Trophoblast cell (in vitro differentiated cells and primary cell): ENCODE data around the gene COL19A1.

ENCODE experiments used
- DNase-seq, 2 donors: peaks; one replicate each; pipeline ENCODE4 v3.0.0-alpha.2; 2016
- H2AFZ ChIP-seq: 2 replicates; pipeline ENCODE4 v1.6.1; 2013; ENCODE audit warnings: low read length, moderate library complexity, mild to moderate bottlenecking; ENCODE audit not compliant: insufficient read depth, poor library complexity
- H2AK5ac ChIP-seq: 2 replicates; pipeline ENCODE4 v1.6.1; 2013; ENCODE audit warnings: mild to moderate bottlenecking, low read length
- H2BK120ac ChIP-seq: 2 replicates; pipeline ENCODE4 v1.6.1; 2013; ENCODE audit warnings: low read length, mild to moderate bottlenecking, moderate library complexity; ENCODE audit not compliant: insufficient read depth, poor library complexity
- H2BK12ac ChIP-seq: 2 replicates; pipeline ENCODE4 v1.6.1; 2013; ENCODE audit warnings: mild to moderate bottlenecking, low read length, moderate library complexity
- H2BK5ac ChIP-seq: 2 replicates; pipeline ENCODE4 v1.6.1; 2013; ENCODE audit warnings: low read length, low read depth, moderate library complexity, mild to moderate bottlenecking; ENCODE audit not compliant: poor library complexity
- H3K14ac ChIP-seq: 2 replicates; pipeline ENCODE4 v1.6.1; 2013; ENCODE audit warnings: mild to moderate bottlenecking, low read length
- H3K18ac ChIP-seq: 2 replicates; pipeline ENCODE4 v1.6.1; 2013; ENCODE audit warnings: mild to moderate bottlenecking, low read length
- H3K23ac ChIP-seq: 2 replicates; pipeline ENCODE4 v1.6.1; 2013; ENCODE audit warnings: low read length
- H3K27ac ChIP-seq: 2 replicates; pipeline ENCODE4 v1.5.1; 2013; ENCODE audit warnings: low read depth, mild to moderate bottlenecking, inconsistent platforms, low read length, moderate library complexity
- H3K27me3 ChIP-seq: 2 replicates; pipeline ENCODE4 v1.6.1; 2013; ENCODE audit warnings: inconsistent platforms, mild to moderate bottlenecking, low read length, moderate library complexity; ENCODE audit not compliant: insufficient read depth
- H3K36me3 ChIP-seq, 2 experiments: 1 replicate in 1 of 2; 2 replicates in 1 of 2; pipeline ENCODE4 v1.6.1; 2013; ENCODE audit warnings: low read length in 2 of 2, mild to moderate bottlenecking in 2 of 2, moderate library complexity in 1 of 2; ENCODE audit not compliant: insufficient read depth in 2 of 2, control insufficient read depth in 1 of 2
- H3K4ac ChIP-seq: 2 replicates; pipeline ENCODE4 v1.6.1; 2013; ENCODE audit warnings: low read depth, mild to moderate bottlenecking, low read length, moderate library complexity
- H3K4me1 ChIP-seq, 2 experiments: 1 replicate in 1 of 2; 2 replicates in 1 of 2; pipeline ENCODE4 v1.6.1; 2013; ENCODE audit warnings: low read length in 2 of 2, mild to moderate bottlenecking in 2 of 2, moderate library complexity in 1 of 2; ENCODE audit not compliant: insufficient read depth in 2 of 2, control insufficient read depth in 1 of 2
- H3K4me2 ChIP-seq: 2 replicates; pipeline ENCODE4 v1.6.1; 2013; ENCODE audit warnings: inconsistent platforms, mild to moderate bottlenecking, low read length, moderate library complexity
- H3K4me3 ChIP-seq: 2 replicates; pipeline ENCODE4 v1.5.1; 2013; ENCODE audit warnings: mild to moderate bottlenecking, low read depth, low read length, inconsistent platforms
- H3K79me1 ChIP-seq: one replicate; pipeline ENCODE4 v1.6.1; 2013; ENCODE audit warnings: low read length
- H3K79me2 ChIP-seq: 2 replicates; pipeline ENCODE4 v1.6.1; 2013; ENCODE audit warnings: low read length, mild to moderate bottlenecking; ENCODE audit not compliant: control insufficient read depth, insufficient read depth, poor library complexity
- H3K9ac ChIP-seq: 2 replicates; pipeline ENCODE4 v1.6.1; 2013; ENCODE audit warnings: mild to moderate bottlenecking, low read length
- H3K9me3 ChIP-seq: 2 replicates; pipeline ENCODE4 v1.6.1; 2013; ENCODE audit warnings: low read depth, mild to moderate bottlenecking, control low read depth, inconsistent platforms, low read length; ENCODE audit not compliant: insufficient read depth
- H4K12ac ChIP-seq: 2 replicates; pipeline ENCODE4 v1.6.1; 2013; ENCODE audit warnings: low read depth, mild to moderate bottlenecking, low read length, moderate library complexity
- H4K8ac ChIP-seq: 2 replicates; pipeline ENCODE4 v1.6.1; 2013; ENCODE audit warnings: low read depth, mild to moderate bottlenecking, low read length, moderate library complexity
- H4K91ac ChIP-seq: one replicate; pipeline ENCODE4 v1.6.1; 2013; ENCODE audit warnings: low read depth, mild to moderate bottlenecking, low read length, moderate library complexity
- WGBS: extraction: QIAGEN DNeasy Blood & Tissue Kit; methylation state at CpG from one replicate; pipeline ENCODE4 v1.1.7; 2013; ENCODE audit warnings: missing lambda C conversion rate; ENCODE audit not compliant: insufficient read length, insufficient coverage; ENCODE audit errors: extremely low coverage; 5-methylcytosine and 5-hydroxymethylcytosine counted together

The COL19A1 gene

GRCh38 chr6:70130865-70131264 lies 264.5 kb downstream of the COL19A1 start:
- no peak overlapping the region for H2AK5ac ChIP-seq
- no peak overlapping the region for H4K91ac ChIP-seq
- no peak overlapping the region for H3K9ac ChIP-seq
- H2AFZ ChIP-seq: no peak overlapping the region
- WGBS: no CpG with 5 or more reads among the region's 1 CpG
- H3K79me2 ChIP-seq: no peaks in the 10 kb centered on the region
- no peaks in the 10 kb centered on the region for H3K9me3 ChIP-seq
- no peaks in the 10 kb centered on the region for H3K4me1 ChIP-seq
- H2BK12ac ChIP-seq: no peak overlapping the region
- H4K8ac ChIP-seq: no peak overlapping the region
- DNase-seq: no peak
- H3K79me1 ChIP-seq: no peaks in the 10 kb centered on the region
- H3K27me3 ChIP-seq: no peaks in the 10 kb centered on the region
- no peak overlapping the region for H3K4me3 ChIP-seq
- H3K4ac ChIP-seq: no peak overlapping the region
- no peak overlapping the region for H3K18ac ChIP-seq
- no peak overlapping the region for H3K14ac ChIP-seq
- no peak overlapping the region for H4K12ac ChIP-seq
- H3K27ac ChIP-seq: no peak overlapping the region
- no peak overlapping the region for H2BK120ac ChIP-seq
- no peak overlapping the region for H3K4me2 ChIP-seq
- H2BK5ac ChIP-seq: no peak overlapping the region
- H3K23ac ChIP-seq: no peak overlapping the region
- H3K36me3 ChIP-seq: no peaks in the 10 kb centered on the region

GRCh38 chr6:70131528-70131927 lies 265.2 kb downstream of the COL19A1 start:
- H3K36me3 ChIP-seq: no peaks in the 10 kb centered on the region
- no peak overlapping the region for H2BK5ac ChIP-seq
- no peak overlapping the region for H4K8ac ChIP-seq
- no peak overlapping the region for H3K4me3 ChIP-seq
- no peak overlapping the region for H3K18ac ChIP-seq
- no peak for DNase-seq
- H3K9me3 ChIP-seq: no peaks in the 10 kb centered on the region
- no peak overlapping the region for H3K27ac ChIP-seq
- no peaks in the 10 kb centered on the region for H3K4me1 ChIP-seq
- no peak overlapping the region for H4K91ac ChIP-seq
- no peaks in the 10 kb centered on the region for H3K27me3 ChIP-seq
- H3K9ac ChIP-seq: no peak overlapping the region
- no peak overlapping the region for H3K4ac ChIP-seq
- H2BK12ac ChIP-seq: no peak overlapping the region
- no peaks in the 10 kb centered on the region for H3K79me1 ChIP-seq
- H2AFZ ChIP-seq: no peak overlapping the region
- no peaks in the 10 kb centered on the region for H3K79me2 ChIP-seq
- no peak overlapping the region for H4K12ac ChIP-seq
- no peak overlapping the region for H3K4me2 ChIP-seq
- no peak overlapping the region for H2AK5ac ChIP-seq
- H3K14ac ChIP-seq: no peak overlapping the region
- H2BK120ac ChIP-seq: no peak overlapping the region
- no CpG with 5 or more reads among the region's 2 CpGs for WGBS
- H3K23ac ChIP-seq: no peak overlapping the region

- Histone ChIP-seq H4K8ac (no peak overlapping the region), H3K18ac (no peak overlapping the region), H3K4me3 (peak overlapping the region; percentile 56), H3K14ac (no peak overlapping the region), H3K79me2 (no peaks in the 10 kb centered on the region), H4K91ac (no peak overlapping the region), H3K9me3 (no peaks in the 10 kb centered on the region), H2BK5ac (no peak overlapping the region), H2BK12ac (no peak overlapping the region), H2BK120ac (no peak overlapping the region), H4K12ac (no peak overlapping the region), H3K27me3 (no peaks in the 10 kb centered on the region), H3K4me1 (no peaks in the 10 kb centered on the region), H3K27ac (no peak overlapping the region), H3K9ac (no peak overlapping the region), H3K4me2 (no peak overlapping the region), H3K23ac (no peak overlapping the region), H3K4ac (no peak overlapping the region), H3K36me3 (no peaks in the 10 kb centered on the region), H2AK5ac (no peak overlapping the region), H3K79me1 (no peaks in the 10 kb centered on the region), H2AFZ (no peak overlapping the region)
- DNase-seq: no peak
- no CpG with 5 or more reads among the region's 4 CpGs for WGBS
These were observed 266.9 kb downstream of the COL19A1 start for GRCh38 chr6:70133246-70133645.

- Histone ChIP-seq H3K79me2 (no peaks in the 10 kb centered on the region), H3K9ac (no peak overlapping the region), H2AK5ac (no peak overlapping the region), H3K18ac (no peak overlapping the region), H4K8ac (no peak overlapping the region), H4K91ac (no peak overlapping the region), H4K12ac (no peak overlapping the region), H3K79me1 (no peaks in the 10 kb centered on the region), H2BK120ac (no peak overlapping the region), H3K36me3 (no peaks in the 10 kb centered on the region), H2BK5ac (no peak overlapping the region), H2BK12ac (no peak overlapping the region), H3K4me2 (no peak overlapping the region), H3K4me1 (no peaks in the 10 kb centered on the region), H3K4ac (no peak overlapping the region), H3K27me3 (no peaks in the 10 kb centered on the region), H3K4me3 (no peak overlapping the region), H3K14ac (no peak overlapping the region), H3K27ac (no peak overlapping the region), H3K23ac (no peak overlapping the region), H3K9me3 (no peaks in the 10 kb centered on the region), H2AFZ (no peak overlapping the region)
- no peak for DNase-seq
- WGBS: no CpG with 5 or more reads among the region's 2 CpGs
These were observed 268.2 kb downstream of the COL19A1 start for GRCh38 chr6:70134542-70134941.
